ENCODE data around the gene MRO. TPM values are rescaled to one million over a fixed set of nuclear protein-coding genes. Genes with fewer than 3 reads are reported as not detected.
"Not testable (repeated sequence)": the region's sequence is repeated elsewhere in the genome, so short reads cannot be mapped to it uniquely, and the experiment has no call there.

Gene MRO
- polyA plus RNA-seq, 1 donor: 0.39 TPM

GRCh38 chr18:50833496-50833895, 13.7 kb upstream of the MRO start:
- DNase-seq: not testable (repeated sequence)

GRCh38 chr18:50832754-50833153, 12.9 kb upstream of the MRO start:
- no peak for DNase-seq

GRCh38 chr18:50830544-50830943, 10.7 kb upstream of the MRO start:
- DNase-seq: no peak

- DNase-seq: no peak
These were observed 9.8 kb upstream of the MRO start for GRCh38 chr18:50829644-50830043.

- no peak for DNase-seq
These were observed 6.2 kb upstream of the MRO start for GRCh38 chr18:50826027-50826426.

- no peak for DNase-seq
These were observed 5.8 kb upstream of the MRO start for GRCh38 chr18:50825621-50826020.

- no peak for DNase-seq
These were observed 2.9 kb upstream of the MRO start for GRCh38 chr18:50822756-50823155.

- DNase-seq: no peak
These were observed 1.2 kb upstream of the MRO start for GRCh38 chr18:50820901-50821520.

- no peak for DNase-seq
These were observed 639 bp downstream of the MRO start for GRCh38 chr18:50819027-50819727.

- no peak for DNase-seq
These were observed 3.2 kb downstream of the MRO start for GRCh38 chr18:50816419-50817166.

- DNase-seq: no peak
These were observed 5.4 kb downstream of the MRO start for GRCh38 chr18:50814395-50814794.

- no peak for DNase-seq
These were observed 6.5 kb downstream of the MRO start for GRCh38 chr18:50813353-50813752.

- DNase-seq: no peak
These were observed 7.0 kb downstream of the MRO start for GRCh38 chr18:50812834-50813233.

GRCh38 chr18:50807176-50807575, 12.6 kb downstream of the MRO start:
- DNase-seq: no peak

- no peak for DNase-seq
These were observed 13.6 kb downstream of the MRO start for GRCh38 chr18:50806208-50806616.

- no peak for DNase-seq
These were observed 14.1 kb downstream of the MRO start for GRCh38 chr18:50805732-50806131.

- DNase-seq: no peak
These were observed 16.2 kb downstream of the MRO start for GRCh38 chr18:50803592-50803991.

- DNase-seq: no peak
These were observed 17.7 kb downstream of the MRO start for GRCh38 chr18:50802141-50802540.

- no peak for DNase-seq
These were observed 22.7 kb downstream of the MRO start for GRCh38 chr18:50797142-50797541.

GRCh38 chr18:50796495-50796894, 23.3 kb downstream of the MRO start:
- no peak for DNase-seq

- DNase-seq: no peak
These were observed 25.9 kb downstream of the MRO start for GRCh38 chr18:50793641-50794565.

- DNase-seq: no peak
These were observed 26.9 kb downstream of the MRO start for GRCh38 chr18:50792885-50793284.

Data from hindlimb muscle (tissue), 1 donor.